ENCODE results near the gene ELMOD2.

Gene ELMOD2

DNA sequence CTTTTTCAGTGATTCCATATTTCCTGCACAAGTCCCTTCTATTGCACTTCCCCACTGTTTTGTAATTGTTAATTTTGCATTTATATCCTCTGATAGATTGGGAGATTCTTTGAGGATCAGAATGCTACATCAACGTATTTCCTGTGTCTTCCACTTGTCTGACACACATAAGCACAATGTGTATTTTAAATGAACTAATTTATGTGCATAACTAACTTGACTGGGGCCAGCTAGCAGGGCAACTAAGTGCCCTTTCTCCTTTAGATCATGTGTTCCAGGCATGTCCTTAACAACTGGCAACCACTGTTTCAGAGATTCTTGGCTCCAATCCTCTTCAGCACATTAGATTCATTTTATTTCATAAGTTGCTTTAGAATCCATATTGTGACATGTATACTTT lies 60.5 kb downstream of the ELMOD2 start:
- DNase-seq: no peak

DNA sequence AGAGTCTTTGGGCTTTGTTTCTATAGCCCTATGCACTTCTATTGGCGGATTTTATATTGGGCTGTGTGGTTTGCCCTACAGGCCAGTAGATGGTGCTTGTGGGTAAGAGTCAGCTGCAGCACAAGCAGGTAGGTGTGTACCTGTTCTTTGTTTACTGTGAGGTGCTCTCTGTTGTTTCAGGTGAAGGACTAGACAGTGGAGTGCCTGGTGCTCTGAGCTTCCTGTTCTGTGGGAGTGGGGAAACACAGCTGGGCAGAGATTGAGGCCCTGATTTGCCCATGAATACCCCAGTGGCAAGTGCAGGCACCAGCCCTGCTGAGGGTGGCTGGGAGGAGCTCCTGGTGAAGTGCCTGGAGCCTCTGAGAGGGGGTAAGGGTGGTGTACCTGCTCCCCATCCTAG lies 71.1 kb downstream of the ELMOD2 start:
- peak; percentile 17 for DNase-seq

DNA sequence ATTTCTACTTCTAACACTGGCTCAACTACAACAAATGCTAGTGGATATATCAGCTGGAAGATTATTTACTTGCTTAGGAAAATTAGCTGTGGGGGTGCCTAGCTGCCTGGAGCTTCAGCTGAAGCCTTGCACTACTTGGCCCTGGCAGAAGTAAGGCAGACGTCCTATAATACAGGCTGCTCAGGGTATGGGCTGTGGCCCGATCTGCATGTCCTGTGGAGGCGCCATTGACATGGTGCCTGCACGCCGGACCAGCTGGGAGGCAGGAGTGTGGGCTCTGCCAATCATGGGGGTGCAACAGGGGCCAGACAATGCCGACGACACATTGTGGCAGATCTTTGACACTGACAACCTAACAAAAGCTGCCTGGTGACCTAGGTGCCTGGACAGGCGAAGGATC lies 76.4 kb downstream of the ELMOD2 start:
- DNase-seq: no peak

DNA sequence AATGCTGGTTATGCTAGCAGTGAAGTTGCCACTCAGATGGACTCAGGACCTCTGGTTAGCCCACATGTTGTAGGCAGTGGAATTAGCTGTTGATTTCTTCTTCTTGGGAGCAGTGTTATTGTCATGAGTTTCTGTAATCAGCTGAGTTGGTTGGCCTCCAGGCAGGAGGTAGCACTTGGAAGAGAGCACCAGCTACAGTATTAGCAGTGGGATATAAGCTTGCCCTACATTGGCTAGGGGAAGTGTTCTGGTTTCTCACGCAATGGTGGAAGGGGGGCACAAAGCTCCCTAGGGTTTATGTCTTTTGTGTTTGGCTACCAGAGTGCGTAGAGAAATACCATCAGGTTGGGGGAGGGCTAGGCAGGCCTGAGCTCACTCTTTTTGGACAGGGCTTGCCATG lies 78.7 kb downstream of the ELMOD2 start:
- no peak for DNase-seq

DNA sequence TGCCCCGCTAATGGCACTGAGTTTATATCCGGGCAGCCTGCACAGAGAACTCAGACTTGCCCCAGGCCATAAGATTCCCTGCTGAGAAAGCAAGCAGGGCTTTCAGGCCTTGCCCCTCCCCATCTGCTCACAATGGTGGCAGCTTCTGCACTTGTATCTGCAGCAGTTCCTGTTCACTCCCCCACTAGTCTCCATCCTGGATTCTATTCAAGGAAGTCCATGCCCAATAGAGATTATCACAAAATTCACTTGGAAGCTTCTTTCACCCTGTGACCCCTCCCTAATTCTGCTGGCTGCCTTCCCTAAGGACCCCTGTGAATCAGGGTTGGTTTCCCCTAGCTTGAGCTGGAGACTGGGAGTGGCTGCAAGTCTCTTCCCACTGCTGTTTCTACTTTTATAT lies 79.3 kb downstream of the ELMOD2 start:
- no peak for DNase-seq
